ENCODE results near the gene GUCY2D. TPM values are rescaled to one million over a fixed set of nuclear protein-coding genes. Genes with fewer than 3 reads are reported as not detected.

The GUCY2D gene
- total RNA-seq, 1 donor from 2014 or later: not detected

DNA sequence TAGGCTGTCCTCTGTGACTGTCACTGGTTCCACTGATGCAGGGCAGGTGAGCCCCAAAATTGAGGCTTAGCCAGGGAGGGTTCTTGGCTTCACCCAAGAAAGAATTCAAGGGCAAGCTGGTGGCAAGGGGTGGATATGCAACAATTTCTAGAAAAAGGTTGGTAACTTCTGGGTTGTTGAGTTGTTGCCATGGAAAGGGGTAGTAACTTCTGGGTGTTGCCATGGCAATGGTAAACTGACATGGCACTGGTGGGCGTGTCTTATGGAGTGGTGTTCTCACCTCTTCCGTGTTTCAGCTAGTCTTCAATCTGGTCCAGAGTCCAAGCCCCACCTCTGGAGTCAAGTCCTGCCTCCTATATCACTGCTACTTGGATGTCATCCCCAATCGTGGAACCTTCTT is 9.5 kb upstream of the GUCY2D start:
- no peak for DNase-seq

DNA sequence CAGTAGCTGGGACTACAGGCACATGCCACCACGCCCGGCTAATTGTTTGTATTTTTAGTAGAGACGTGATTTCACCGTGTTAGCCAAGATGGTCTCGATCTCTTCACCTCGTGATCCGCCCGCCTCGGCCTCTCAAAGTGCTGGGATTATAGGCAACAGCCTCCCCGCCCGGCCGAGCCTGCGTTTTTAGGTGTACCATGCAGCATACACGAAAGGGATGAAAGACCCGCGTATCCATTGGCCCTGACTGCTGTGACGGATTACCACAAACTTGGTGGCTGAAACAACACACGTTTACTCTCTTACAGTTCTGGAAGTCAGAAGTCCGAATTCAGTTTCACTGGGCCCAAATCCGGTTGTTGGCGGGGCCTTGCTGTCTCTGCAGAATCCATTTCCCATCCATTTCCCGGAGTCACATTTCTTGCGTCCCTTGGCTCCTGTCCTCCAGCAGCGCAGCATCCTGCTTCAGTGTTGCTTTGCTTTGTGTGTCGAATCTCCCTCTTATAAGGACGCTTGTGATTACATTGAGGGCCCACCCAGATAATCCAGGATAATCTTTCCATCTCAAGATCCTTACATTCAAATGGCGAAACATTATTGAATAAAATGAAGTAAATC is 8.3 kb upstream of the GUCY2D start:
- no peak for DNase-seq

DNA sequence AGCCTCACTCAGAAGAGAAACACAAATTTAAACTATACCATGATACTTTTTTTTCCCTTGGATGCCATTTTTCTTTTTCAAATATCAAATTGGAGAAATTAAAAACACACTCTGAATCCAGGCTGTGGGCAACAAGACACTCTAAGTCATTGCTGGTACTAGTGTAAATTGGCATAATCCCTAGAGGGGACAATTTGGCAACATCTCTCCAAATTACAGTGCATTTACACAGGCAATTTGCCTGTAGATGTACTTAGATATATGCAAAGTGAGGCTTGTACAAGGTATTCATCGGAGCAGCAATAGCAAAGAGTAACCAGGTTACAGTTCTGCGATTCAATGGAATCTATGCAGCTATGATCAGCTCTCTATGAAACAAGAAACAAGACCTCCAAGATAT is 6.7 kb upstream of the GUCY2D start:
- DNase-seq: no peak

DNA sequence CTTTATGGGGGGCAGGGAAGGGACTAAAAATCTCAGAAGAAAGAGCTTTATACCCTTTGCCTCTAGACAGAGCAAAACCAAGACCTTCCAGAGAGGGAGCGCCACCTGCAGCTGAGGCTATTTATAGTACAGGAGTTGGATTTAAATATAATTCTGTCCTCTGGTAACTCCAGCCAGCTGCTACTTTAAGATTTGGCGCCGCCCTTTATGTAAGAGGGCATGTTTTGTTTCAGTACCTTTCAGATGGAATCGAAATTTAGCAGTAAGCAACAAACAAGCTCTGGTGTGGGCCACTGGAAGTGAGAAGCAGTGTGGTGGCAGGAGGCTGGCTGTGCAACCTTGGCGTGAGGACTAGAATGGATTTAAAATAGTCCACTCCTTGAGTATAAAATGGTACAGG is 5.2 kb upstream of the GUCY2D start:
- peak; percentile 49 for DNase-seq

DNA sequence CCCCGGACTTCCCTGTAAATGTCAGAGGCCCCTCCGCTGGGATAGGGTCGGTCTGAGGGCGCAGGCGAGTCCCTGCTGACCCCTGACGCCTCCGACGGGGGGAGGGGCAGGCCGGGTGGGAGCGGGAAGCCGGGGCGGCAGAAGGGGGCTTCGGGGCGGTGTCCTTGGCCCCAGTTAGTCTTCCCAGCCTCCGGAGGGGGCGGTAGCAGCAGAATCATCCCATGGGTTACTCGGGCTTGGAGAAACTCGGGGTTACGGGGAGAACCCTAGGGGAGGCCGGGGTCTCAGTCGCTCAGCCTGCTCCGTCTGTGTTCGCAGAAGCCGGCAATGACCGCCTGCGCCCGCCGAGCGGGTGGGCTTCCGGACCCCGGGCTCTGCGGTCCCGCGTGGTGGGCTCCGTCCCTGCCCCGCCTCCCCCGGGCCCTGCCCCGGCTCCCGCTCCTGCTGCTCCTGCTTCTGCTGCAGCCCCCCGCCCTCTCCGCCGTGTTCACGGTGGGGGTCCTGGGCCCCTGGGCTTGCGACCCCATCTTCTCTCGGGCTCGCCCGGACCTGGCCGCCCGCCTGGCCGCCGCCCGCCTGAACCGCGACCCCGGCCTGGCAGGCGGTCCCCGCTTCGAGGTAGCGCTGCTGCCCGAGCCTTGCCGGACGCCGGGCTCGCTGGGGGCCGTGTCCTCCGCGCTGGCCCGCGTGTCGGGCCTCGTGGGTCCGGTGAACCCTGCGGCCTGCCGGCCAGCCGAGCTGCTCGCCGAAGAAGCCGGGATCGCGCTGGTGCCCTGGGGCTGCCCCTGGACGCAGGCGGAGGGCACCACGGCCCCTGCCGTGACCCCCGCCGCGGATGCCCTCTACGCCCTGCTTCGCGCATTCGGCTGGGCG is 542 bp downstream of the GUCY2D start:
- DNase-seq: peak; percentile 13

DNA sequence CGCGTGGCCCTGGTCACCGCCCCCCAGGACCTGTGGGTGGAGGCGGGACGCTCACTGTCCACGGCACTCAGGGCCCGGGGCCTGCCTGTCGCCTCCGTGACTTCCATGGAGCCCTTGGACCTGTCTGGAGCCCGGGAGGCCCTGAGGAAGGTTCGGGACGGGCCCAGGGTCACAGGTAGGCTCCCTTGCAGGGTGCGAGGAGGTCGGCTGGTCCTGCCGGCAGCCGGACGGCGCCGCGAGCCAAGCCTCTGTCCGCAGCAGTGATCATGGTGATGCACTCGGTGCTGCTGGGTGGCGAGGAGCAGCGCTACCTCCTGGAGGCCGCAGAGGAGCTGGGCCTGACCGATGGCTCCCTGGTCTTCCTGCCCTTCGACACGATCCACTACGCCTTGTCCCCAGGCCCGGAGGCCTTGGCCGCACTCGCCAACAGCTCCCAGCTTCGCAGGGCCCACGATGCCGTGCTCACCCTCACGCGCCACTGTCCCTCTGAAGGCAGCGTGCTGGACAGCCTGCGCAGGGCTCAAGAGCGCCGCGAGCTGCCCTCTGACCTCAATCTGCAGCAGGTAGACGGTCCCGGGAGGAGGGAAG is 1.3 kb downstream of the GUCY2D start:
- DNase-seq: no peak

DNA sequence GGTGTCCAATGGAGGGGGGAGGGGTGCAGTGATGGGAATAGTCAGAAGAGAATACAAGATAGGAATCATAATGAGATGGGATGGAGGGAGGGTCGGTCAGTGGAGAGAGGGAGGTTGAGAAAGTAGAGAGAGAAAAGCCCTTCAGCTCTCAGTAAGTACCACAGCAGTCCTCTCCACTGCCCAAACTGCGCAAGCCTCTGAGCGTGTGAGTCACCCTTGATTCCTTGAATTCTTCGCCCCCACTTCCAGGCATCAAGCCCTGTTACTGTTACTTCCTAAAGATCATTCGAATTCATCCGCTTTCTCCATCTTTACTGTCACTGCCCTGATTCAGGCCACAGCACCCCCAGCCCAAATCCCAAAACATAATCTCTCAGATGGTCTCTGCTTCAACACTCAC is 2.5 kb downstream of the GUCY2D start:
- no peak for DNase-seq

DNA sequence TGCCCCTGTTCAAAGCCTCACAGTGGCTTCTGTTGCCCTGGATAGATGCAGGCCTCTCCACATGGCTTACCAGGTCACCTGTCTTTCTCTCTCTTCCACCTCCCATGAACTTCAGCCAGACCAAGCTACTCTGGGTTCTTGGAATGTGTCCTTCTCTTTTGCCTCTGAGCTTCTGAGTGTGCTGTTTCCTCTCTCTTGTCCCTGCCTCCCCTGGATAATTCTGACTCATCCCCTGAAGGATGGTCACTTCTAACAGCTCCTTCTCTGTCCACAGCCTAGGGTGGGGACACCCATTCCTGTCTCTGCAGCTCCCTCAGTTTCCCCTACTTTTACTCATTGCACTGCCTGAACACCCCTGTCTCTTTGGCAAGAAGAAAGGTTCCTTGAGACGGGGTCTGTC is 2.9 kb downstream of the GUCY2D start:
- no peak for DNase-seq

DNA sequence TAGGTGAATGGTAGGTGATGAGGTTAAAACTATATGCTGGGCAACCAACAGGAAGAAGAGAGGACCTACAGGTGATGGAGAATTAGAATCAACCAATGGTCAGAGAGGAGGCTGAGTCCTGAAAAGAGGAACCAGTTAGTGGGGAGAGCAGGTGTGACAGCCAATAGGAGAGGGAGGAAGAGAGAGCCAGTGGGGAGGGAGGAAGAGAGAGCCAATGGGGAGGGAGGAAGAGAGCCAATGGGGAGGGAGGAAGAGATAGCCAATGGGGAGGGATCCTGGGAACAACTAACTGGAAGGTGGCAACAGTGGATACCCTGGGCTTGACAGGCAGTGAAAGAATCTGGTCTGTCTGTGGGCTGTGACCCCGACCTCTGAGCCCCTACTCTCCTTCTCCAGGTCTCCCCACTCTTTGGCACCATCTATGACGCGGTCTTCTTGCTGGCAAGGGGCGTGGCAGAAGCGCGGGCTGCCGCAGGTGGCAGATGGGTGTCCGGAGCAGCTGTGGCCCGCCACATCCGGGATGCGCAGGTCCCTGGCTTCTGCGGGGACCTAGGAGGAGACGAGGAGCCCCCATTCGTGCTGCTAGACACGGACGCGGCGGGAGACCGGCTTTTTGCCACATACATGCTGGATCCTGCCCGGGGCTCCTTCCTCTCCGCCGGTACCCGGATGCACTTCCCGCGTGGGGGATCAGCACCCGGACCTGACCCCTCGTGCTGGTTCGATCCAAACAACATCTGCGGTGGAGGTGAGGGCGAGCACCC is 3.7 kb downstream of the GUCY2D start:
- DNase-seq: no peak

DNA sequence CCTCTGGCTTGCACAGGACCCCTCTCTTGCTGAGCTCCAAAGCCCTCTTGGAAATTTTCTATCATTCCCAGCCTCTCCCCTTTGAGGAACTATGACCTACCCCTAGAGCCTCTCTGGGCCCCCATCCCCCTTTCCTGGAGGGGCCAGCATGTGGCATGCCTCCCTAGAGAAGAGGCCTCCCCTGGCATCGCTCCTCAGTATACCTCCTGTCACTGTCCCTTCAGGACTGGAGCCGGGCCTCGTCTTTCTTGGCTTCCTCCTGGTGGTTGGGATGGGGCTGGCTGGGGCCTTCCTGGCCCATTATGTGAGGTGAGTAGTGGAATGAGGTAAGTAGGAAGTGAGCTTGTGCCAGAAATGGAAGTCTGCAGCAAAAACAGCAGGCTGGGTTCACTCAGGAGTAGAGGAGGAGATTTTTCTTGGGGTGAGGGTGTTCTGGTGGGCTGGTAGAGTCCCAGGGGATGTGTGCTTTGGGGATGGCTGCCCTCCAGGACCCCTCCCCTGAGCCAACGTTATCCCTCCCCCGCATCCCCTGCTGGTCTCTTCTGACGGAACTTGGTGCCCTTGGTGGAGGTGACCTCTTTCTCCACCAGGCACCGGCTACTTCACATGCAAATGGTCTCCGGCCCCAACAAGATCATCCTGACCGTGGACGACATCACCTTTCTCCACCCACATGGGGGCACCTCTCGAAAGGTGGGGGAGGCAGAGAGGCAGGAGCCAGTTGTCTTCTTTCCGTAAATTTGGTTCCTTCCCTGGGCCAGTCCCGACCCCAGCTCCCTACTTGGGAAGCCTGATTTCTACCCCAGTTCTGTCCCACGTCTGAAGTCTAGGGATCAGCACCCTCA is 4.6 kb downstream of the GUCY2D start:
- no peak for DNase-seq

DNA sequence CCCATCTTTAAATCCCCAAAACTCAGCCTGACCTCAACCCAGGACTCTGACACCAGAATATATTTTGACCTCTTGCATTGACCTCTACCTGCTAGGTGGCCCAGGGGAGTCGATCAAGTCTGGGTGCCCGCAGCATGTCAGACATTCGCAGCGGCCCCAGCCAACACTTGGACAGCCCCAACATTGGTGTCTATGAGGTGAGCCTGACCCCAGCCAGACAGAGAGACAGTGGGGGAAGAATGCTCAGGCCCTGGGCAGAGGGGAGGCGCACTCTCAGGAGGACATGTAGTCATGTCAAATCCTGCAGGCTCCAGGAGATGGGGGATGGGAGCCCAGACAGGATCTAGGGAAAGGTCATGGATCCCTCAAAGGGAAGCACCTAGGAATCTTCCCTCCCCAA is 5.4 kb downstream of the GUCY2D start:
- no peak for DNase-seq

DNA sequence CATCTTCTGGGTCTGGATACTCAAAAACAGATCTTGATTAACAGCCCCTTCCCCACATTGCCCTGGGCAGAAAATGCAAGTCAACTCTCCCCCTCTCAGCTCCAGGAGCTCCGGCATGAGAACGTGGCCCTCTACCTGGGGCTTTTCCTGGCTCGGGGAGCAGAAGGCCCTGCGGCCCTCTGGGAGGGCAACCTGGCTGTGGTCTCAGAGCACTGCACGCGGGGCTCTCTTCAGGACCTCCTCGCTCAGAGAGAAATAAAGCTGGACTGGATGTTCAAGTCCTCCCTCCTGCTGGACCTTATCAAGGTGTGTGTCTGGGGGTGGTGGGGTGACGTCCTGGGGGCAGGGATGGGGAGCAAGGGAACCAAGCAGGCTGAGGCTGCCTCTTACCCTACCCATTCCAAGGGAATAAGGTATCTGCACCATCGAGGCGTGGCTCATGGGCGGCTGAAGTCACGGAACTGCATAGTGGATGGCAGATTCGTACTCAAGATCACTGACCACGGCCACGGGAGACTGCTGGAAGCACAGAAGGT is 9.7 kb downstream of the GUCY2D start:
- no peak for DNase-seq

DNA sequence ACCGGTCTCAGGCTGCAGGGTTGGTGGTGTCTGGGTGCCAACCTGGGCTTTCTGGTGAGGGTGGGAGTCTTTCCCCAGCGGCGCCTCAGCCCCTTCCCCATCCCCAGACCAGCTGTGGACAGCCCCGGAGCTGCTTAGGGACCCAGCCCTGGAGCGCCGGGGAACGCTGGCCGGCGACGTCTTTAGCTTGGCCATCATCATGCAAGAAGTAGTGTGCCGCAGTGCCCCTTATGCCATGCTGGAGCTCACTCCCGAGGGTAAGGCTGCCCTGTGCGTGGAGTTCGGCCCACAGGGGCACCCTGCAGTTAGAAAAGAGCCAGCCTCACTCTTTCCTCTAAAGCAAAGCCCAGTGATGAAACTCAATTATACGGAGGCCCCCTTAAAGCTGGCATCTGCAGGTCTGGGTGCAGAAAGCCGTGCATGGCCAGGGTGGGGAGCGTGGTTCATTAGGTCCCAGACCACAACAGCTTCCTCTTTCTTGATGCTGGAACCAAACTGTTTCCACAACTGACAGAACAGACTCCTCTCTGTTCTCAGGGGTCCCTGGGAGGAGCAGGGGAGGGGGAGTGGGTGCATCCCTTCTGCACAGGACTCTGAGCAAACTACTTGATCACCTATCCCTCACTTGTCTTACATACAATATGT is 10.7 kb downstream of the GUCY2D start:
- DNase-seq: no peak

DNA sequence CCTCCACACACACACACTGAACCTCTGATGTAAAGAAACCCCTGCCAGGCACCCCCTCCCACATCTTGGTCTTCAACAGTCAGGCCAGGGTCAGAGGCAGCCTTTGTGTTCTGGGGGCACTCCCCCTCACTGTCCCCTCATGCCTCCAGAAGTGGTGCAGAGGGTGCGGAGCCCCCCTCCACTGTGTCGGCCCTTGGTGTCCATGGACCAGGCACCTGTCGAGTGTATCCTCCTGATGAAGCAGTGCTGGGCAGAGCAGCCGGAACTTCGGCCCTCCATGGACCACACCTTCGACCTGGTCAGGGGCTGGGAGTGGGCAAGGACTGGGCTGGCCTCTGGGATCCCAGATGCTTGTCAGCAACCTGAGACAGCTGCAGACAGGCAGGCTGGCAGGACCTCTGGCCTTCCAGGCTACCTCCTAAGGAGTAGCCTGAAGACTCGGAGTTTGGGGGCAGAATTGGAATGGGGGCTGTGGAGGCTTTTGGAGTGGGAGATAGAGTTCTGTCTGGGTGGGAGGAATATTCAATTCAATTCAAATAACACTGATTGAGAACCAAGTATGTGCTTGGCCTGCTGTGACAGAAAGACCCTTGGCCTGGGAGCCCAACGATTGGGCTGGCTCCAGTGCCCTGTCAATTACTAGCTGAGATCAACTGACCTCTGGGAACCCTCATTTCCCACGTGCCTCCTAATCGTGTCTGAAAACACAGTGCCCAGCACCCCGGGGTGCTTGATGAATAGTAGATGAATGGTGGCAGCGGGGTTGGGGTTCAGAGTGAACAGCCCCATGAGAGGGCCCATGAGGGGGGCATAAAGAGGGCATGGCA is 11.5 kb downstream of the GUCY2D start:
- DNase-seq: no peak

DNA sequence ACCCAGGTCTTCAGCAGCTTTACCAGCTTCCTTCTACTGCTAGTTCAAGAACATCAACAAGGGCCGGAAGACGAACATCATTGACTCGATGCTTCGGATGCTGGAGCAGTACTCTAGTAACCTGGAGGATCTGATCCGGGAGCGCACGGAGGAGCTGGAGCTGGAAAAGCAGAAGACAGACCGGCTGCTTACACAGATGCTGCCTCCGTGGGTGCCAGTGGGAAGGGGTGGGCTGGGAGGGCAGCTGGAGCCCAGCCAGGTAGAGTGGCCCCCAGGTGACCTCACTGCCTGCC is 12.1 kb downstream of the GUCY2D start:
- no peak for DNase-seq

DNA sequence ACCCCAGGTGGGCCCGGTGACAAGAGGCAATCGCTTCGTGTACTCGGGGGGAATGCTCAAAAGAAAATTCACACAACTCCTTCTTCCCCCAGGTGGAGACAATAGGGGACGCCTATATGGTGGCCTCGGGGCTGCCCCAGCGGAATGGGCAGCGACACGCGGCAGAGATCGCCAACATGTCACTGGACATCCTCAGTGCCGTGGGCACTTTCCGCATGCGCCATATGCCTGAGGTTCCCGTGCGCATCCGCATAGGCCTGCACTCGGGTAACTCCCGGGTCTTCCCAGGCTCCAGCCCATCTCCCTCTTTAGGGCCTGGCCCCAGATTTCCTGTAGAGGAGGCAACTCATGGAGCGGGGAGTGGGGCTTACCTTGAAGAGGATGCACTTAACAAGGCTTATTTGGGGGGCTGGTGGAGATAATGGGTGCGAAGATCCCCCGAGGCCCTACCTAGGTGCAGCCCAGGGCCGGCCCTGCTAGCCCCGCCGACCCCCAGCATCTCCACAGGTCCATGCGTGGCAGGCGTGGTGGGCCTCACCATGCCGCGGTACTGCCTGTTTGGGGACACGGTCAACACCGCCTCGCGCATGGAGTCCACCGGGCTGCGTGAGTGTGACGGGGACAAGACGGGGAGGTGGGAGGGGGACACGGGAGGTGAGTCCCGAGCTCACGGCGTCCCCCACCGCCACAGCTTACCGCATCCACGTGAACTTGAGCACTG is 13.0 kb downstream of the GUCY2D start:
- no peak for DNase-seq

DNA sequence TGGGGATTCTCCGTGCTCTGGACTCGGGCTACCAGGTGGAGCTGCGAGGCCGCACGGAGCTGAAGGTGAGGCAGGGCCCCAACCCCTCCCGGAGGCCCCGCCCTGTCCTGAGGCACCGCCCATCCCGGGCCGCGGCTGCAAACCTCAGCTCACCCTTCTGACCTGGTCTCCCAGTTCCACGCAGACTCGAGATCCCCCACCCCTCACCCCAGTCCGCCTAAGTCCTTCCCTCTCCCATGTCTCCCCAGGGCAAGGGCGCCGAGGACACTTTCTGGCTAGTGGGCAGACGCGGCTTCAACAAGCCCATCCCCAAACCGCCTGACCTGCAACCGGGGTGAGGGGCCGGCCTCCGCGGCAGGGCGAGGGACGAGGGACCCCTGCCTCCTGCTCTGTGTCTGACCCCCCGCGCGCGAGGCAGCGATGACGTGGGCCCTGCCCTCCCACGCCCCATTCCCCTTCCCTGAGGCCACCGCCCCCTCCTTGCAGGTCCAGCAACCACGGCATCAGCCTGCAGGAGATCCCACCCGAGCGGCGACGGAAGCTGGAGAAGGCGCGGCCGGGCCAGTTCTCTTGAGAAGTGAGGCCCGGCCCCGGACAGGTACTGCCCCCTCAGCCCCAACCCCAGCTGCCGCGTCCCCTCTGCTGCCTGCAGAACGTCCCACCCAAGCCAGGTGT is 13.7 kb downstream of the GUCY2D start:
- DNase-seq: no peak

DNA sequence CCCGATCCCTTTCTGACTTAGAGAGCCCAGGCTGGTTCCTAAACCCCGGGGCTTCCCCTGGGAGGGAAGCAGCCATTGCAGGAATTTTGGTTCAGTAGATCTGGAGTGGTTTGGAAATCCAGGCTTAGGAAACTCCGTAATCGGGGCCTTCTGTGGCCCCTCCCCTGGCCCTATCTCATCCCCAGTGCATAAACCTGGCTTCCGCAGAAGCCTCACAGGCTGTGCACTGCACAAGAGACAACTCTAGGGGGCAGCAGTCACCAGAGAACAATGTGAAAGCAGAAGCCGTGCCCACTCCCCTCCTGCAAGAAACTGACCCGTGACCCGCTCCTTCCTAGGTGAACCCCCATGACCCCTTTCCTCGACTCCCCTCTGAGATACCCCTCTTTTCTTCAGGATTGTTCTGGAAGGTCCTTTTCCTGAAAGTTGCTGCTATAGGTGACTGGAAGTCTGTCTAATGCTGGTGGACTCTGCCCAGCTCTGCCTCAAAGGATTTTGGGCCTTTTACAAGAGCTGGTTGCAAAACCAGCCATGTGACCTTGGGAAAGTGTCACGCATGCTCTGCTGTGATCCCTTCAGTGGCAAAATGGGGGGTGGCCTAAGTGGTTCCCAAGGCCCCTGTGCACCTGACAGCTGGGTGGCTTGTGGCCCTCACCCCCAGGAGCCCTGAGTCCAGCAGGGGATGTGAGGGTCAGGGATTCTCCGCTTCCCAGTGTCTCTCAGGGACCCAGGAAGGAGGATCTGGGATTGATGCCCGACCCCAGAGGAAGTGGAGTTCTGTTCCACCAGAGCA is 14.4 kb downstream of the GUCY2D start:
- peak; percentile 45 for DNase-seq

DNA sequence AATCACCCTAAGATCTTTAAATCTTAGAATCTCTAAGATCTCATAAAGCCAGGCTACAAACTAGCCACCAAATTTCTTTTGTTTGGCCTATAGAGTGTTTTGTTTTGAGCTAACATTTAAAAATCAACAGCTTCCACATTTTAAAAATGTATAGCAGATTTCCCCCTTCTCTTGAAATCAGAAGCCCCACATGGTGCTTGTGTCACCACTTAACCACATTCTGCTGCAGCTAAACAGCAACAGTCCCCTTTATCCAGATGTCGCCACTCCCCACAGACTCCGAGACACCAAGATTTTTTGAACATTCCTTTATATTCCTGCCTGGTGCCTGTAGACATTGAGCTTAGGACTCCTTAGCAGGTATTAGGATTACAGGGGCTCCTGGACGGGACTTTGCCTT is 16.0 kb downstream of the GUCY2D start:
- no peak for DNase-seq
